T-cell (primary cell): ENCODE results near the gene EGFL6. TPM values are rescaled to one million over a fixed set of nuclear protein-coding genes. Genes with fewer than 3 reads are reported as not detected.

Experiments used
- ATAC-seq, 4 experiments: fragments of 200-7000 bp in 3 of 4; fragments of 150-1000 bp in 1 of 4; cut with Tn5 transposase; replicated peaks in 1 of 4; 1 replicate in 3 of 4; 2 replicates in 1 of 4; pipeline ENCODE4 v1.10.0; 2021; ENCODE audit warnings: moderate library complexity in 3 of 4, mild to moderate bottlenecking in 2 of 4, moderate number of reproducible peaks in 1 of 4
- CTCF ChIA-PET, 2 donors: fragments of 300-600 bp; sonication (Branson Sonifier 250); formaldehyde crosslinking; loops; one replicate each; lab custom pipeline; 2022; ENCODE audit warnings: antibody characterized with exemption in 2 of 2; lab: Charles Lee
- POLR2A ChIA-PET, 2 donors: fragments of 300-600 bp; sonication (Branson Sonifier 250); formaldehyde crosslinking; loops; one replicate each; lab custom pipeline; 2022; ENCODE audit warnings: antibody characterized with exemption in 2 of 2; lab: Charles Lee
- DNase-seq, 35 experiments: peaks; one replicate each; pipeline versions ENCODE4 v3.0.0 to v3.0.0-alpha.2; 2013 to 2023
- H3K27ac ChIP-seq: one replicate; pipeline ENCODE4 v1.5.1; 2013; ENCODE audit warnings: low read length
- H3K27me3 ChIP-seq, 2 experiments: replicated peaks in 1 of 2; 1 replicate in 1 of 2; 2 replicates in 1 of 2; pipeline versions ENCODE4 v1.6.1 to v1.7.0; 2013; ENCODE audit warnings: low read length in 1 of 2, mixed read lengths in 1 of 2; ENCODE audit not compliant: control insufficient read depth in 2 of 2, insufficient read depth in 2 of 2; ENCODE audit errors: extremely low read depth in 1 of 2
- H3K36me3 ChIP-seq, 2 donors: 1 replicate in 1 of 2; 2 replicates in 1 of 2; pipeline versions ENCODE4 v1.6.1 to v1.7.0; 2013; ENCODE audit warnings: low read length in 1 of 2; ENCODE audit not compliant: control insufficient read depth in 2 of 2, insufficient read depth in 1 of 2; ENCODE audit errors: extremely low read depth in 1 of 2
- H3K4me1 ChIP-seq, 2 experiments: 1 replicate in 1 of 2; 2 replicates in 1 of 2; pipeline versions ENCODE4 v1.6.1 to v1.7.0; 2013; ENCODE audit warnings: low read length in 2 of 2, mixed read lengths in 1 of 2; ENCODE audit not compliant: insufficient read depth in 2 of 2, control insufficient read depth in 1 of 2; ENCODE audit errors: extremely low read depth in 1 of 2
- H3K4me3 ChIP-seq, 2 donors: 1 replicate in 1 of 2; 2 replicates in 1 of 2; pipeline versions ENCODE4 v1.5.1 to v1.7.0; 2013; ENCODE audit warnings: mild to moderate bottlenecking in 2 of 2, low read length in 1 of 2, moderate library complexity in 1 of 2; ENCODE audit not compliant: control insufficient read depth in 1 of 2; ENCODE audit errors: extremely low read depth in 1 of 2
- H3K9me3 ChIP-seq: 2 replicates; pipeline ENCODE4 v1.7.0; 2013
- H3K27ac Mint-ChIP-seq, 2 donors: one replicate each; pipeline ENCODE4 v1.8.0; 2020 to 2021; ENCODE audit warnings: mild to moderate bottlenecking in 2 of 2, mixed read lengths in 2 of 2
- H3K27me3 Mint-ChIP-seq, 2 donors: one replicate each; pipeline ENCODE4 v1.8.0; 2021 to 2022; ENCODE audit warnings: mixed read lengths in 2 of 2
- H3K36me3 Mint-ChIP-seq: one replicate; pipeline ENCODE4 v1.8.0; 2021; ENCODE audit warnings: mixed read lengths
- H3K4me1 Mint-ChIP-seq, 3 donors: one replicate each; pipeline ENCODE4 v1.8.0; 2020 to 2022; ENCODE audit warnings: mixed read lengths in 3 of 3, mild to moderate bottlenecking in 1 of 3
- H3K4me3 Mint-ChIP-seq, 3 donors: one replicate each; pipeline ENCODE4 v1.8.0; 2020 to 2022; ENCODE audit warnings: mild to moderate bottlenecking in 3 of 3, mixed read lengths in 3 of 3, moderate library complexity in 3 of 3
- H3K9me3 Mint-ChIP-seq, 3 donors: one replicate each; pipeline ENCODE4 v1.8.0; 2020 to 2022; ENCODE audit warnings: mixed read lengths in 3 of 3
- WGBS: methylation state at CpG from one replicate; pipeline ENCODE4 v1.1.5; 2013; ENCODE audit warnings: missing lambda C conversion rate; ENCODE audit not compliant: insufficient coverage; 5-methylcytosine and 5-hydroxymethylcytosine counted together
- total RNA-seq, 35 experiments: library from RNA in 6 of 35; stranded (reverse) in 6 of 35; fragments of 120-200 nt in 1 of 35; gene quantifications; one replicate each; pipeline versions ENCODE4 v1.2.1 to v1.2.4 and lab custom pipeline; 2013 to 2026

Gene EGFL6
- total RNA-seq, 5 donors from 2014 or later (not counting 1 experiment from before 2014, with no cell fraction given), result 0.09 to 0.26 TPM; not detected in 3

DNA sequence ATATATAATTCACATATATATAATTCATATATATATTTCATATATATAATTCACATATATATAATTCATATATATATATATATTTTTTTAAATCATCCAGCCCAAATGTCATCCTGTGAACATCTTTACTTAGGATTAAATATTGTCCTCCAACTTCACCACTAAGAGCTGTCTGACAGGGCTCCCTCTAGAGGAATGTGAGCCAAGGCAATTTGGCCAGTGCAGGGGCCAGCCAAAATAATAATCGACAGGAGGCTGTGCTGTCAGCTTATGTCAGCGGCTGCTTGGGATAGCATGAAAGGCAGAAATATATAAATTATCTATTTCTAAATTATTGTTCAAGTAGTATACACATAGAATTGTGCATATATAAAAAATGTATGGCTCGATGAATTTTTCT is 29.5 kb downstream of the EGFL6 start:
- no peaks in the 10 kb centered on the region for H3K4me1 ChIP-seq
- H3K9me3 Mint-ChIP-seq, result no peaks in the 10 kb centered on the region
- H3K27me3 Mint-ChIP-seq, result peaks cover 2 to 50% of the 10 kb centered on the region in 2 donors
- no peaks in the 10 kb centered on the region for H3K9me3 ChIP-seq
- no peaks in the 10 kb centered on the region for H3K4me1 Mint-ChIP-seq
- no peak overlapping the region for H3K4me3 Mint-ChIP-seq
- no peak overlapping the region for H3K4me3 ChIP-seq
- H3K27ac ChIP-seq, result no peak overlapping the region
- peaks cover 0 to 3% of the 10 kb centered on the region in 2 experiments for H3K27me3 ChIP-seq
- DNase-seq (no peak), ATAC-seq (no peak)
- no peaks in the 10 kb centered on the region for H3K36me3 ChIP-seq
- POLR2A ChIA-PET, result no interaction called here
- no CpG with 5 or more reads among the region's 3 CpGs for WGBS
- CTCF ChIA-PET, result no interaction called here
- no peaks in the 10 kb centered on the region for H3K36me3 Mint-ChIP-seq
- H3K27ac Mint-ChIP-seq, result no peak overlapping the region

GRCh38 chrX:13599491-13599890 is 30.1 kb downstream of the EGFL6 start:
- H3K27me3 ChIP-seq, result peaks cover 0 to 3% of the 10 kb centered on the region in 2 experiments
- no peaks in the 10 kb centered on the region for H3K4me1 ChIP-seq
- H3K36me3 Mint-ChIP-seq, result no peaks in the 10 kb centered on the region
- no peak overlapping the region for H3K27ac ChIP-seq
- H3K36me3 ChIP-seq, result no peaks in the 10 kb centered on the region
- H3K9me3 ChIP-seq, result no peaks in the 10 kb centered on the region
- H3K9me3 Mint-ChIP-seq, result no peaks in the 10 kb centered on the region
- DNase-seq (no peak), ATAC-seq (no peak)
- H3K4me1 Mint-ChIP-seq, result no peaks in the 10 kb centered on the region
- CTCF ChIA-PET, result interaction anchor here in 1 of 2 donors (0.6 kb wide), 2 partner anchors 252 to 706 kb away, joined by 3 to 4 read pairs; no protein-coding TSS in a partner anchor
- no peak overlapping the region for H3K4me3 ChIP-seq
- POLR2A ChIA-PET, result interaction anchor here in 1 of 2 donors (0.6 kb wide), 1 partner anchor 623 kb away, joined by 4 read pairs; no protein-coding TSS in a partner anchor
- WGBS, result no CpG with 5 or more reads among the region's 1 CpG
- peaks cover 2 to 48% of the 10 kb centered on the region in 2 donors for H3K27me3 Mint-ChIP-seq
- no peak overlapping the region for H3K27ac Mint-ChIP-seq
- no peak overlapping the region for H3K4me3 Mint-ChIP-seq

DNA sequence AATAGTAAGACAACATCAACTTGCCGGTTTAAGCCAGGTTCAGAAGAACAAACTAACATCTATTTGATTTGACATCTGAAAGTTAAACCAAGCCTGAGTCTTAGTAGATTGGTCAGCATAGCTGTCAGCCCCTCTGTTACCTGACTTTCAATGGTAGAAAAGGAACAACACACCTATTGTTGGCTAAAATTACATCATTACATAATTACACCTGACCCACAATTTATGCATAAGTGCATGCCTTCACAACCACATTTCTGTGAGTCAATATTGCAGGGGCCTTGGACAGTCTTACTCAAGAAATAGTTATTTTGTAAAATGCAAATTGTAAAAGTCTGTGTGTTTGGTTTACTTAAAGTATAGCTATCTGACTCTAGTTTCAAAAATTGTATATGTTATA is 36.2 kb downstream of the EGFL6 start:
- no peaks in the 10 kb centered on the region for H3K36me3 ChIP-seq

DNA sequence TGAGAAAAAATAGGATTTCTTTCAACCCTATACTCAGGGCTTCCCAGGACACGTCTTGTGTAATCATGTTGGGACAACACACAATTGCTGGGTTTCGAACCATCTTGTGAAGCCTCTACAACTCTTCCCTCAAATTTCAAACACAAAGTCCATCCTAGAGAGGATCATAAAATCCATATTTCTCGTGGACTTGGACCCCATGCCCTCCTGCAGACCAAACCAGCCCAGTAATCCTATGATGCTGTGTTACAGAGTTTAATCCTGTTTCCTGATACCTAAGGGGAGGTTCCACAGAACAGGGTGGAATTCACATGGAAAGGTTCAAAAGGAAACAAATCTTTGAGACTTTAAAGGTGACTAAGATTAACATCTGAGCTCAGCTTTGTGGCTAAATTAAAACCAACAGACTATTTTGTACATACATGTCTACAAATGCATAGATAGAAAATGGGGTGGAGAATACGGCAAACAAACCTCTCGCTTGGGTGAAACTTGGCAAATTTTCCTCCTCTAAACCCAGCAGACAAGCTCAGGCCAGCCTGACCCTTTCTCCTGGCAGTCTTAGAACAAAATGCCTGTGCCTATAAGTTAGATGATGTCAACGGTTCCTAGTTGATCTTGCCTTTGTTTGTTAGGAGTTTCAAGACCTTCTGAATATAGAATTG is 38.1 kb downstream of the EGFL6 start:
- no peak for ATAC-seq
- Histone ChIP-seq H3K9me3 (no peaks in the 10 kb centered on the region), H3K4me3 (no peak overlapping the region), H3K36me3 (no peaks in the 10 kb centered on the region), H3K4me1 (no peaks in the 10 kb centered on the region), H3K27ac (no peak overlapping the region), H3K27me3 (no peaks in the 10 kb centered on the region)
- Mint-ChIP-seq H3K4me1 (no peaks in the 10 kb centered on the region), H3K4me3 (no peak overlapping the region), H3K9me3 (no peaks in the 10 kb centered on the region), H3K36me3 (no peaks in the 10 kb centered on the region), H3K27ac (no peak overlapping the region), H3K27me3 (peaks cover 0 to 32% of the 10 kb centered on the region in 2 donors)
- ChIA-PET CTCF (no interaction called here), POLR2A (no interaction called here)
- WGBS, result no CpG with 5 or more reads among the region's 6 CpGs
- DNase-seq, result no peak

More for the DNA sequence above, 36.2 kb downstream of the EGFL6 start:
- H3K27me3 ChIP-seq, result no peaks in the 10 kb centered on the region
- Mint-ChIP-seq H3K27ac (no peak overlapping the region), H3K4me3 (no peak overlapping the region), H3K27me3 (peaks cover 2 to 40% of the 10 kb centered on the region in 2 donors), H3K36me3 (no peaks in the 10 kb centered on the region), H3K9me3 (no peaks in the 10 kb centered on the region), H3K4me1 (no peaks in the 10 kb centered on the region)
- H3K27ac ChIP-seq, result no peak overlapping the region
- POLR2A ChIA-PET, result no interaction called here
- H3K9me3 ChIP-seq, result no peaks in the 10 kb centered on the region
- CTCF ChIA-PET, result no interaction called here
- no peak overlapping the region for H3K4me3 ChIP-seq
- DNase-seq (no peak), ATAC-seq (no peak)
- no peaks in the 10 kb centered on the region for H3K4me1 ChIP-seq
- WGBS, result no CpG with 5 or more reads among the region's 1 CpG

- no peaks in the 10 kb centered on the region for H3K9me3 ChIP-seq
- H3K27ac ChIP-seq, result no peak overlapping the region
- H3K27me3 ChIP-seq, result no peaks in the 10 kb centered on the region
- no peaks in the 10 kb centered on the region for H3K36me3 ChIP-seq
- ChIA-PET CTCF (no interaction called here), POLR2A (no interaction called here)
- no peaks in the 10 kb centered on the region for H3K4me1 ChIP-seq
- no CpG with 5 or more reads among the region's 2 CpGs for whole genome bisulfite sequencing
- Mint-ChIP-seq H3K4me1 (no peaks in the 10 kb centered on the region), H3K27me3 (peaks cover 0 to 27% of the 10 kb centered on the region in 2 donors), H3K36me3 (no peaks in the 10 kb centered on the region), H3K4me3 (no peak overlapping the region), H3K27ac (no peak overlapping the region), H3K9me3 (no peaks in the 10 kb centered on the region)
- no peak overlapping the region for H3K4me3 ChIP-seq
- no peak for ATAC-seq
- DNase-seq, result no peak
Observed at GRCh38 chrX:13607996-13608365, 38.6 kb downstream of the EGFL6 start.

DNA sequence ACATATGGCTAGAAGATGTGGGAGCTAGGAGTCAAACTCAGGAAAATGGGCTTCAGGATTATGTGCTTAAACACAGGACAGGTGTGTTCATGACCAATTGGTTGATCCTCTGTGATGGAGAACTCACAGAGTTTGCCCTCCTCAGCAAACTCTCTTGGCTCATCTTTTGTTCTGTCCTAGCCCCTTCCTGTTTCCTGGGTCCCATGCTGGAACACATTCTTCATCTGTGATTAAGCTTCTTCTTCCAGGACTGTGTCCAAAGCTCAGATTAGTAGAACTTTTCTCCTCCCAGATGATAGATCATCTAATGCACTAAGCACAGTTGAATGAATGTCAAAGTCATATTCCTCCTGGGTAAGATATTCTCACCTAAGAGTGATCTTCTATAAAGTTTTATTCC is 44.8 kb downstream of the EGFL6 start:
- no peak for ATAC-seq
- no peaks in the 10 kb centered on the region for H3K27me3 ChIP-seq
- no peaks in the 10 kb centered on the region for H3K36me3 Mint-ChIP-seq
- POLR2A ChIA-PET, result no interaction called here
- DNase-seq, result no peak
- H3K27me3 Mint-ChIP-seq, result peaks cover 0 to 8% of the 10 kb centered on the region in 2 donors
- H3K4me3 Mint-ChIP-seq, result no peak overlapping the region
- H3K36me3 ChIP-seq, result no peaks in the 10 kb centered on the region
- H3K4me1 Mint-ChIP-seq, result no peaks in the 10 kb centered on the region
- CTCF ChIA-PET, result no interaction called here
- no peak overlapping the region for H3K27ac Mint-ChIP-seq
- no peak overlapping the region for H3K4me3 ChIP-seq
- H3K27ac ChIP-seq, result no peak overlapping the region
- no peaks in the 10 kb centered on the region for H3K9me3 ChIP-seq
- no peaks in the 10 kb centered on the region for H3K4me1 ChIP-seq
- H3K9me3 Mint-ChIP-seq, result no peaks in the 10 kb centered on the region
